Activated effector memory CD4-positive, alpha-beta T cell treated with anti-CD3 and anti-CD28 coated beads, Interleukin-2, amount 50 U/mL, for 16 hours (primary cell): ENCODE data around the gene ALDH16A1.
"Not testable (repeated sequence)": the region's sequence is repeated elsewhere in the genome, so short reads cannot be mapped to it uniquely, and the experiment has no call there.

Experiments
- DNase-seq: peaks from one replicate; pipeline ENCODE4 v3.0.0-alpha.2; 2020

The ALDH16A1 gene

GRCh38 chr19:49441960-49442350 lies 11.1 kb upstream of the ALDH16A1 start:
- DNase-seq = no peak

GRCh38 chr19:49442354-49442753 lies 10.7 kb upstream of the ALDH16A1 start:
- DNase-seq = no peak

- DNase-seq = peak; percentile 87
These were observed 10.2 kb upstream of the ALDH16A1 start for GRCh38 chr19:49442771-49443365.

GRCh38 chr19:49443366-49444099 lies 9.5 kb upstream of the ALDH16A1 start:
- peak; percentile 97 for DNase-seq

GRCh38 chr19:49444100-49444700 lies 8.8 kb upstream of the ALDH16A1 start:
- DNase-seq = not testable (repeated sequence)

- no peak for DNase-seq
These were observed 7.0 kb upstream of the ALDH16A1 start for GRCh38 chr19:49445997-49446396.

- DNase-seq = no peak
These were observed 5.3 kb upstream of the ALDH16A1 start for GRCh38 chr19:49447485-49448431.

- no peak for DNase-seq
These were observed 4.6 kb upstream of the ALDH16A1 start for GRCh38 chr19:49448432-49448786.

- no peak for DNase-seq
These were observed 2.6 kb upstream of the ALDH16A1 start for GRCh38 chr19:49450405-49450804.

- peak; percentile 97 for DNase-seq
These were observed 1.4 kb upstream of the ALDH16A1 start, which contains the start of gene PIH1D1 for GRCh38 chr19:49451430-49452181. Gene PIH1D1, minus strand, starts transcription at chr19:49451814. Its CDS starts 240 bp downstream, at chr19:49451574.

- DNase-seq = no peak
These were observed 774 bp downstream of the ALDH16A1 start for GRCh38 chr19:49453757-49454240.

- no peak for DNase-seq
These were observed 2.7 kb downstream of the ALDH16A1 start for GRCh38 chr19:49455773-49456172.

GRCh38 chr19:49456326-49456725 lies 3.3 kb downstream of the ALDH16A1 start:
- no peak for DNase-seq

GRCh38 chr19:49458567-49458903 lies 5.5 kb downstream of the ALDH16A1 start:
- DNase-seq = no peak

- DNase-seq = no peak
These were observed 6.4 kb downstream of the ALDH16A1 start for GRCh38 chr19:49459388-49459787.

GRCh38 chr19:49461130-49461529 lies 8.1 kb downstream of the ALDH16A1 start:
- DNase-seq = not testable (repeated sequence)

GRCh38 chr19:49461656-49462055 lies 8.6 kb downstream of the ALDH16A1 start:
- DNase-seq = no peak

- DNase-seq = no peak
These were observed 9.5 kb downstream of the ALDH16A1 start for GRCh38 chr19:49462492-49462891.

- no peak for DNase-seq
These were observed 11.1 kb downstream of the ALDH16A1 start for GRCh38 chr19:49463960-49464740.

- no peak for DNase-seq
These were observed 12.3 kb downstream of the ALDH16A1 start for GRCh38 chr19:49465371-49465770.

- no peak for DNase-seq
These were observed 15.2 kb downstream of the ALDH16A1 start for GRCh38 chr19:49468199-49468598.
